ENCODE measurements around the gene THSD4. TPM values are rescaled to one million over a fixed set of nuclear protein-coding genes. Genes with fewer than 3 reads are reported as not detected.

Gene THSD4
- total and polyA plus RNA-seq, 2 donors (not counting 1 experiment from before 2014, with no cell fraction given), result 43.1 to 95.5 TPM

DNA sequence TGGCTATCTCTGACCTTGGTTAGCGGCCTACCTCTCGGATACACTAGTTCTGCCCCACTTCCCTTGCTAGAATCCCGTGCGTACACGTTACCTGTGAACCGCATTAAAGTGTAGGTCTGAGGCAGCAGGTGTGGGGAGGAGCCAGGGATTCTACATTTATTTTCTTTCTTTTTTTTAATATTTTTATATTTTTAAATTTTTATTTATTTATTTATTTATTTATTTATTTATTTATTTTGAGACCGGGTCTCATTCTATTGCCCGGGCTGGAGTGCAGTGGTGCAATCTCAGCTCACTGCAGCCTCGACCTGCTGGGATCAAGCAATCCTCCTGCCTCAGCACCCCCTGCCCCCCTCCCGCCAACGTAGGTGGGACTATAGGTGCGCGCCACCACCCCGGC lies 634.2 kb downstream of the THSD4 start:
- H3K4me1 ChIP-seq (ENCODE audit: control insufficient read depth, extremely low read depth, insufficient read depth, low read length), result peaks cover 7% of the 10 kb centered on the region
- no peaks in the 10 kb centered on the region for H3K79me2 ChIP-seq (ENCODE audit: control insufficient read depth, insufficient read depth, low read length)
- H3K4me2 ChIP-seq (ENCODE audit: extremely low read depth, insufficient read depth, low read length), result no peak overlapping the region
- no peaks in the 10 kb centered on the region for H3K36me3 ChIP-seq (ENCODE audit: control insufficient read depth, insufficient read depth, low read length)
- no peaks in the 10 kb centered on the region for H3K27me3 ChIP-seq (ENCODE audit: control insufficient read depth, insufficient read depth, low read length)
- no peak for DNase-seq (ENCODE audit: low read depth in 2 of 2)
- H4K20me1 ChIP-seq (ENCODE audit: control insufficient read depth, extremely low read depth, insufficient read depth, low read length), result no peaks in the 10 kb centered on the region
- TF ChIP-seq EZH2 (IDR thresholded peaks at IDR 0.05; ENCODE audit: low read length, missing control alignments), result no peak
- TF ChIP-seq, protein P1, sequence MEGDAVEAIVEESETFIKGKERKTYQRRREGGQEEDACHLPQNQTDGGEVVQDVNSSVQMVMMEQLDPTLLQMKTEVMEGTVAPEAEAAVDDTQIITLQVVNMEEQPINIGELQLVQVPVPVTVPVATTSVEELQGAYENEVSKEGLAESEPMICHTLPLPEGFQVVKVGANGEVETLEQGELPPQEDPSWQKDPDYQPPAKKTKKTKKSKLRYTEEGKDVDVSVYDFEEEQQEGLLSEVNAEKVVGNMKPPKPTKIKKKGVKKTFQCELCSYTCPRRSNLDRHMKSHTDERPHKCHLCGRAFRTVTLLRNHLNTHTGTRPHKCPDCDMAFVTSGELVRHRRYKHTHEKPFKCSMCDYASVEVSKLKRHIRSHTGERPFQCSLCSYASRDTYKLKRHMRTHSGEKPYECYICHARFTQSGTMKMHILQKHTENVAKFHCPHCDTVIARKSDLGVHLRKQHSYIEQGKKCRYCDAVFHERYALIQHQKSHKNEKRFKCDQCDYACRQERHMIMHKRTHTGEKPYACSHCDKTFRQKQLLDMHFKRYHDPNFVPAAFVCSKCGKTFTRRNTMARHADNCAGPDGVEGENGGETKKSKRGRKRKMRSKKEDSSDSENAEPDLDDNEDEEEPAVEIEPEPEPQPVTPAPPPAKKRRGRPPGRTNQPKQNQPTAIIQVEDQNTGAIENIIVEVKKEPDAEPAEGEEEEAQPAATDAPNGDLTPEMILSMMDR (conservative IDR thresholded peaks at IDR 0.05 in 1 of 2, IDR thresholded peaks at IDR 0.05 in 1 of 2; ENCODE audit: low read depth in 1 of 2, low read length in 2 of 2), result no peak
- H3K27ac ChIP-seq (ENCODE audit: insufficient read depth, low read length), result no peak overlapping the region
- no peak overlapping the region for H3K4me3 ChIP-seq (replicated peaks in 1 of 4; ENCODE audit: control extremely low read depth in 1 of 4, insufficient read depth in 1 of 4, low read depth in 3 of 4, low read length in 4 of 4)
- no peak overlapping the region for H2AFZ ChIP-seq (ENCODE audit: low read length)
- no peak overlapping the region for H3K9ac ChIP-seq (ENCODE audit: insufficient read depth, low read length)
- H3K9me3 ChIP-seq (ENCODE audit: control insufficient read depth, insufficient read depth, low read depth, low read length), result no peaks in the 10 kb centered on the region

DNA sequence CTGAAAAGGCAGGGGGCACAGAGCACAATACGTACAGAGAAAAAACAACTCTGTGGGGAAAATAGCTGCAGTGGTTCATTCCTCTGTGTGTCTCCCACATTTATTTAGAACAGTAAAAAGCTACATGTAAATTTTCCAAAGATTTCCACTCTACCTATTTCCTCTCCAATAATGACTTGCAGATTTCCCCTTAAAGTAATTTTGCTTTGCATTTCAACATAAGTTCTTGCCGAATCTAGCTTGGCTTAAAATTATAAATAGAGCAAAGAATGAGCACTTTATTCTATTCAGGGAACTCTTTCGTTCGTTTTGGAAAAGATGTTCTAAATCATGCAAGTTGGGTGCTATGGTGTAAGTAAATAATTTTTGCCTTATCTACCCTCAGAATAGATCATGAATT lies 636.9 kb downstream of the THSD4 start:
- Histone ChIP-seq H3K4me2 (ENCODE audit: extremely low read depth, insufficient read depth, low read length) (no peak overlapping the region), H3K9ac (ENCODE audit: insufficient read depth, low read length) (no peak overlapping the region)
- TF ChIP-seq EZH2 (IDR thresholded peaks at IDR 0.05; ENCODE audit: low read length, missing control alignments), result no peak
- TF ChIP-seq, protein P1 (conservative IDR thresholded peaks at IDR 0.05 in 1 of 2, IDR thresholded peaks at IDR 0.05 in 1 of 2; ENCODE audit: low read depth in 1 of 2, low read length in 2 of 2), result no peak

GRCh38 chr15:71752604-71753289 lies 637.5 kb downstream of the THSD4 start:
- Histone ChIP-seq H3K27ac (ENCODE audit: insufficient read depth, low read length) (peak overlapping the region; percentile 22), H4K20me1 (ENCODE audit: control insufficient read depth, extremely low read depth, insufficient read depth, low read length) (no peaks in the 10 kb centered on the region), H3K4me3 (replicated peaks in 1 of 4; ENCODE audit: control extremely low read depth in 1 of 4, insufficient read depth in 1 of 4, low read depth in 3 of 4, low read length in 4 of 4) (no peak overlapping the region), H3K9me3 (ENCODE audit: control insufficient read depth, insufficient read depth, low read depth, low read length) (no peaks in the 10 kb centered on the region), H3K4me1 (ENCODE audit: control insufficient read depth, extremely low read depth, insufficient read depth, low read length) (peaks cover 5% of the 10 kb centered on the region), H3K4me2 (ENCODE audit: extremely low read depth, insufficient read depth, low read length) (no peak overlapping the region), H2AFZ (ENCODE audit: low read length) (no peak overlapping the region), H3K79me2 (ENCODE audit: control insufficient read depth, insufficient read depth, low read length) (no peaks in the 10 kb centered on the region), H3K36me3 (ENCODE audit: control insufficient read depth, insufficient read depth, low read length) (no peaks in the 10 kb centered on the region), H3K9ac (ENCODE audit: insufficient read depth, low read length) (no peak overlapping the region), H3K27me3 (ENCODE audit: control insufficient read depth, insufficient read depth, low read length) (no peaks in the 10 kb centered on the region)
- TF ChIP-seq, protein P1 (conservative IDR thresholded peaks at IDR 0.05 in 1 of 2, IDR thresholded peaks at IDR 0.05 in 1 of 2; ENCODE audit: low read depth in 1 of 2, low read length in 2 of 2), result peak; percentile 50 to 67
- TF ChIP-seq EZH2 (IDR thresholded peaks at IDR 0.05; ENCODE audit: low read length, missing control alignments), result no peak
- peak; percentile 97 to 98 for DNase-seq (ENCODE audit: low read depth in 2 of 2)

More for the DNA sequence above, 636.9 kb downstream of the THSD4 start:
- Histone ChIP-seq H3K4me1 (ENCODE audit: control insufficient read depth, extremely low read depth, insufficient read depth, low read length) (peaks cover 7% of the 10 kb centered on the region), H2AFZ (ENCODE audit: low read length) (no peak overlapping the region), H3K27me3 (ENCODE audit: control insufficient read depth, insufficient read depth, low read length) (no peaks in the 10 kb centered on the region), H3K9me3 (ENCODE audit: control insufficient read depth, insufficient read depth, low read depth, low read length) (no peaks in the 10 kb centered on the region), H3K4me3 (replicated peaks in 1 of 4; ENCODE audit: control extremely low read depth in 1 of 4, insufficient read depth in 1 of 4, low read depth in 3 of 4, low read length in 4 of 4) (no peak overlapping the region), H3K27ac (ENCODE audit: insufficient read depth, low read length) (peak overlapping the region; percentile 1), H3K79me2 (ENCODE audit: control insufficient read depth, insufficient read depth, low read length) (no peaks in the 10 kb centered on the region), H3K36me3 (ENCODE audit: control insufficient read depth, insufficient read depth, low read length) (no peaks in the 10 kb centered on the region), H4K20me1 (ENCODE audit: control insufficient read depth, extremely low read depth, insufficient read depth, low read length) (no peaks in the 10 kb centered on the region)
- DNase-seq (ENCODE audit: low read depth in 2 of 2), result no peak

All from fibroblast of lung (primary cell).